Measurements from ENCODE around the gene GYS1. TPM values are rescaled to one million over a fixed set of nuclear protein-coding genes. Genes with fewer than 3 reads are reported as not detected.
"Not testable (repeated sequence)": the region's sequence is repeated elsewhere in the genome, so short reads cannot be mapped to it uniquely, and the experiment has no call there.

GYS1 gene
- total and polyA plus RNA-seq, 2 experiments from 2014 or later, result 155 to 195 TPM

DNA sequence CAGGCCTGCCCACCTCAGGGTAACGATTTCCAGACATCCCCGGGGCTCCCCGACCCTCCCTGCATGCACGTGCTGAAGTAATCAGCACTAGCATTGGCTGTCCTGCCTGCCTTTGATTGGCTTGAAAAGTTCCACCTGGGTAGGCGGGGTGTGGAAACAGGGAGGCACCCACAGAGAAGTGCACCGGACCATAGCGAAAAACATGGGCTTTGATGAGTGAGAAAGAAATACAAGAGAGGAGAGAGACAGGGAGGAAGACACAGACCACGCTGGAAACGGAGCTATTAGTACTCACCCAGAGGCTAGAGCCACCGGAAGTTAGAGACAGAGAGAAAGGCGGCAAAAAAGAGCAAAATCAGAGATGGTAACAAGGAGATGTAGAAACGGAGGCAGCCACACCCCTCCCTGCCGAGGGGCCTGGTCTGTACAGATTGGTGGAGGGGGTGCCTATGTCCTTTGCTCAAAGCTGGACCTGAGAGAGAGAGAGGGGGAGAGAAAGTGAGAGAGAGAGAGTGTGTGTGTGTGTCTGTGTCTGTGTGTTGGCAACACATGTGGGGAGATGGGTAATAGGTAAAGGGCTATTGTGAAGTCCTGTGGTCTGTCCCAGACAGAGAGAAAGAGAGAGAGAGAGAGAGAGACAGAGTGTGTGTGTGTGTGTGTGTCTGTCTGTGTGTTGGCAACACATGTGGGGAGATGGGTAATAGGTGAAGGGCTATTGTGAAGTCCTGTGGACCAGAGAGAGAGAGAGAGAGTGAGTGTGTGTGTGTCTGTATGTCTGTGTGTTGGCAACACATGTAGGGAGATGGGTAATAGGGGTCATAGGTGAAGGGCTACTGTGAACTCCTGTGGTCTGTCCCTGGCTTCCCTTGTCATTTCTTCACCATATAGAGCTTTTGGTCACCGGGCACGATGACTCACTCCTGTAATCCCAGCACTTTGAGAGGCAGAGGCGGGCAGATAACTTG lies 28.1 kb upstream of the GYS1 start:
- Histone ChIP-seq H3K27me3 (no peaks in the 10 kb centered on the region), H3K9me3 (ENCODE audit: low read depth) (no peaks in the 10 kb centered on the region), H3K27ac (no peak overlapping the region), H3K4me1 (ENCODE audit: low read depth) (no peaks in the 10 kb centered on the region), H3K36me3 (no peaks in the 10 kb centered on the region), H3K4me3 (no peak overlapping the region)
- DNase-seq (ENCODE audit: low read depth in 1 of 2, low spot score in 1 of 2), result peak in 1 of 2 donors; percentile 25
- TF ChIP-seq, protein P1, sequence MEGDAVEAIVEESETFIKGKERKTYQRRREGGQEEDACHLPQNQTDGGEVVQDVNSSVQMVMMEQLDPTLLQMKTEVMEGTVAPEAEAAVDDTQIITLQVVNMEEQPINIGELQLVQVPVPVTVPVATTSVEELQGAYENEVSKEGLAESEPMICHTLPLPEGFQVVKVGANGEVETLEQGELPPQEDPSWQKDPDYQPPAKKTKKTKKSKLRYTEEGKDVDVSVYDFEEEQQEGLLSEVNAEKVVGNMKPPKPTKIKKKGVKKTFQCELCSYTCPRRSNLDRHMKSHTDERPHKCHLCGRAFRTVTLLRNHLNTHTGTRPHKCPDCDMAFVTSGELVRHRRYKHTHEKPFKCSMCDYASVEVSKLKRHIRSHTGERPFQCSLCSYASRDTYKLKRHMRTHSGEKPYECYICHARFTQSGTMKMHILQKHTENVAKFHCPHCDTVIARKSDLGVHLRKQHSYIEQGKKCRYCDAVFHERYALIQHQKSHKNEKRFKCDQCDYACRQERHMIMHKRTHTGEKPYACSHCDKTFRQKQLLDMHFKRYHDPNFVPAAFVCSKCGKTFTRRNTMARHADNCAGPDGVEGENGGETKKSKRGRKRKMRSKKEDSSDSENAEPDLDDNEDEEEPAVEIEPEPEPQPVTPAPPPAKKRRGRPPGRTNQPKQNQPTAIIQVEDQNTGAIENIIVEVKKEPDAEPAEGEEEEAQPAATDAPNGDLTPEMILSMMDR (IDR thresholded peaks at IDR 0.05; ENCODE audit: low read depth, low read length), result no peak

DNA sequence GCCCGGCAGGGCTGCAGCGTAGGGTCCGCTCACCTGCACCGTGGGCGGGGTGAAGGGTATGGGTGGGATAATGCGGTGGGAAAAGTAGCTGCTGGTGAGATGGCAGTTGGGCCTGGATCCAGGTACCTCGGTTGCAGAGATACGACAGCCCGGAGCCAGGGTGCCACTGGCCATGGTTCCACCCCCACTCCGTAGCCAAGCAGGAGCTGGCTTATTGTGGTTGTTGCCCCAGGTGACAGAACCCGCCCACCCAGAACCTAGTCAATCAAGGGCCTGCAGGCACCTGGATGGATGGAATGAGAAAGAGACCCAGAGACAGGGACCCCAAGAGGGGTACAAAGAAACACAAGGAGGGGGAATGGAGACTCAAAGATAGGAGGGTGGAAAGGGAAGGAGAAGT lies 27.2 kb upstream of the GYS1 start:
- H3K4me3 ChIP-seq, result no peak overlapping the region
- no peak for DNase-seq (ENCODE audit: low read depth in 1 of 2, low spot score in 1 of 2)
- H3K36me3 ChIP-seq, result peaks cover 3% of the 10 kb centered on the region

DNA sequence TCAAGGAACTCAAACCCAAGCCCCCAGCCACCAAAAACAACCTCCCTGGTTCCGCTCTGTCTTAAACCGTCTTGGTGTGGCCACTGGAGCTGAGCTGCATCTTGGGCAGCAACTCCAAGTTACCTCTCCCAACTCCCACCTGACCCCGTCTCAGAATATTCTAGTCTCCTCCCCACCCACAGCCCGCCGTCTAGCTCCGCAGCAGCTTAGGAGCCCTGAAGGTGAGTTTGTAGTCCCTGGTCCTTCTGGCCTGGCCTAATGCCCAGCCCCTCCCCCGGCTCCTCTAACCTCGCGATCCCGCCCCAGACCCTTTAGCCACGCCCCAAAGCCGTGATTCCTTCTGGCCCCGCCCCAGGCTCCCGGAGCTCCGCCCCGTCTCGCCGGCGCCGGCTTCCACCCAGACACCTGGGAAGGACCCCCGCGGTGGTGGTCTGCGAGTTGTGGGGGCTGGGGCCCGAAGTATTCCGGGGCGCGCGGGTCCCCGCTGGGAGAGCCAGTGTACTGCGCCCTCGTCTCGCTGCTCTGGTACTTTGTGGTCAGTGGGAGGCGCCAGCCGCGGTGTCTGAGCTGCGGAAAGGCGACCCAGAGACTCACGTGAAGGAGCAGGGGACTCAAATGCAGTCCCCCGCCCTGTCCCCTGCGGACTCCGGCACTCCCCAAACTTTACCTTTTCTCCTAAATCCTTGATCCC lies 26.3 kb upstream of the GYS1 start:
- Histone ChIP-seq H3K4me3 (peak overlapping the region; percentile 13), H3K27ac (no peak overlapping the region), H3K36me3 (peaks cover 7% of the 10 kb centered on the region), H3K9me3 (ENCODE audit: low read depth) (no peaks in the 10 kb centered on the region), H3K4me1 (ENCODE audit: low read depth) (no peaks in the 10 kb centered on the region), H3K27me3 (no peaks in the 10 kb centered on the region)
- TF ChIP-seq, protein P1 (IDR thresholded peaks at IDR 0.05; ENCODE audit: low read depth, low read length), result no peak
- peak; percentile 50 to 81 for DNase-seq (ENCODE audit: low read depth in 1 of 2, low spot score in 1 of 2)

More for the DNA sequence above, 27.2 kb upstream of the GYS1 start:
- H3K9me3 ChIP-seq (ENCODE audit: low read depth), result no peaks in the 10 kb centered on the region
- H3K4me1 ChIP-seq (ENCODE audit: low read depth), result no peaks in the 10 kb centered on the region
- no peaks in the 10 kb centered on the region for H3K27me3 ChIP-seq
- no peak overlapping the region for H3K27ac ChIP-seq
- TF ChIP-seq, protein P1 (IDR thresholded peaks at IDR 0.05; ENCODE audit: low read depth, low read length), result no peak

DNA sequence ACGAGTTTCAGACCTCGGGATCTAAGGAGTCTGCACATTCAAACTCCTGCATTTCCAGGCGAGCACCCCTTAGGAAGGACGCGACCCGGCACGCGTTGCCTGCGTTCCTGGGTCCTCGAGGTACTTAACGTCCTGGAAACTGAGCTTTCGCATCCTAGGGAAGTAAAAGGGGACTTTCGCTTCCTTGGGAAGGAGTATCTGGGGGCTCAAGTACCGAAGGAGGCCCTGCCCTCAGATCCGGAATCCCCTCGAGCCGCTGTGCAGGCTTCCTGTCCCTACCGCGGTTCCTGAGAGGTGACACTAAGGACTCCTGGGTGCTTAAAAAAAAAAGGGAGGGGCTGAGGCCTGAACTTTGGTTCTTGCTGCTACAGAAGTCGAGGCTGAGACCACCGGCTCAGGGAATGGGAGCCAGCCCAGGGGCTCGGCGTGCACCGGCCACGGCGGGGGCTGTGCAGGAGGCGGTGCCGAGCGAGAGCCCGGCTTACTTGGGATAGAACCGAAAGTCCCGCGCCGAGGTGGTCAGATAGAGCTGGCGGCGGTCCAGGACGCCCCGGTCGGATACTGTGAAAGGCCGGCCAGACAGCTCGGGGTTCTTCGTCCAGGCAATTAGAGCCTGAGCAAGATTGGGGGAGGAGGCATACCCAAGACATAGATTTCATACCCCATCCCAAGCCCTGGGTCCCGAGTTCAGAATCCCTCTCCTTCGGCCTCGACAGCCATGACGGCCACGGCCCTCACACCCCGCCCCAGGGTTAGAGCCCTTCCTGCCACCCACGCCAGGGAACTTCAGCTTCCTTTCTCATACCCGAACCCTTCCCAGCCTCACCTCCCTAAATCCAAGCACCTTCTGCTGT lies 25.5 kb upstream of the GYS1 start:
- H3K9me3 ChIP-seq (ENCODE audit: low read depth); H3K27me3 ChIP-seq; H3K4me3 ChIP-seq; H3K27ac ChIP-seq; DNase-seq (ENCODE audit: low read depth in 1 of 2, low spot score in 1 of 2); H3K36me3 ChIP-seq; H3K4me1 ChIP-seq (ENCODE audit: low read depth): not testable (repeated sequence)

DNA sequence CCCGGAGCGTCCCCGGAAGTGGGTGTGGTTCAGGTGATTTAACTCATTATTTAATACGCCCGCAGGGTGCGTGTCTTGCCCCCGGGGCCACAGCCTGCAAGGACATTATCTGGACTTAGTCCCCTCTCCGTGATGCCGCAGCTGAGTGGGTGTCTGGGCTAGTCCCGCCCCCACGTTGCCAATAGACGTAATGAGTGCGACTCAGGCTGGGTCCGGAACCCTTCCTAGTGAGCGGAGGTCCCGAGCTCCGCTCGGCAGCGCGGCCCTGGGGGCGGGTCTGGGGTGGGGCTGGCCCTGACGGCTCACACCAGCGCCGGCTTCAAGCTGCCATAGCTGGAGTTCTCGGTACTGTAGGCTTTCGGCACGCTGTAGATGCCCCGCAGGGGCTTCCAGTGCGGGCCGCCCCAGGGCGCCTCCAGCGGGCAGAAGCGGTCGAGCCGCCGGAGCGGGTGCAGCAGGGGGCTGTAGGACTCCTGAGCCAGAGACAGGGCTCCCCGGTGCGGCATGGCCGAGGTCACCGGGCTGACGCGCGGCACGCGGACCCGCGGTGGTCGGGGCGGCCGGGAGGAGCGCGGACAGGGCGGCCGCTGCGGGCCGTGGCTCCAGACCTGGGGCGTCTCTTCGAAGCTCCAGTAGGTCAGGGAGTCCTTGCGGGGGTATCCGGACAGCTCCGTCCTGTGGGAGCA lies 24.7 kb upstream of the GYS1 start:
- Histone ChIP-seq H3K4me1 (ENCODE audit: low read depth) (no peaks in the 10 kb centered on the region), H3K27ac (no peak overlapping the region), H3K9me3 (ENCODE audit: low read depth) (no peaks in the 10 kb centered on the region), H3K27me3 (no peaks in the 10 kb centered on the region), H3K36me3 (peaks cover 8% of the 10 kb centered on the region), H3K4me3 (peak overlapping the region; percentile 10)
- peak; percentile 68 to 71 for DNase-seq (ENCODE audit: low read depth in 1 of 2, low spot score in 1 of 2)
- TF ChIP-seq, protein P1 (IDR thresholded peaks at IDR 0.05; ENCODE audit: low read depth, low read length), result peak; percentile 56

All from cardiac muscle cell (in vitro differentiated cells and primary cell).